ENCODE data around the gene VPS72. TPM values are rescaled to one million over a fixed set of nuclear protein-coding genes. Genes with fewer than 3 reads are reported as not detected.
A peak's percentile ranks its signal among the peaks of the same experiment; 100 is the strongest.

VPS72 gene
- polyA plus RNA-seq, 1 of the 3 experiments (the other 2 are of a cell fraction): 80.2 TPM

DNA sequence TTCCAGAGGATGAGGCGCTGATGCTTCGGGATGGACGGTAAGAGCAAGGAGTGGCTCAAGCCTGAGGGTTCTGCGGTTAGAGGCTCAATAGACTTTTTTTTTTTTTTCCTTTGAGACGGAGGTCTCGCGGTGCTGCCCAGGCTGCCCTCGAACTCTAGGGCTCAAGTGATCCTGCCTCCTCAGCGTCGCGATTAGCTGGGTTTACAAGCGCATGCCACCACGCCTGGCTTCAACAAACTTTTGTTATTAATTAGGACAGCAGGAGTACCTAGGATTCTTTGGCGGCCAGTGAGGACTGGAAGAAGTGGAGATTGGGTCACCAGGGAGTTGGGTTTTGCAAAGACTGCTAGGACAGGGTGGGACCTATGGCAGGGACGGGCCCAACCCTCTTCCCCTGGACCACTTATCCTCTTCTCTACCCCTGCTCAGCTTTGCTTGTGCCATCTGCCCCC lies 23.5 kb downstream of the VPS72 start:
- Histone ChIP-seq H3K79me2 (ENCODE audit: insufficient read depth) (peaks cover 40% of the 10 kb centered on the region), H3K4me1 (ENCODE audit: control insufficient read depth in 1 of 2, insufficient read depth in 2 of 2, low read depth in 1 of 2, low read length in 1 of 2) (peaks cover 4 to 15% of the 10 kb centered on the region in 2 experiments; a peak in 2 of 4 replicates)

More for the DNA sequence above, 23.5 kb downstream of the VPS72 start:
- peak overlapping the region; percentile 84 to 86 for H3K4me3 ChIP-seq (ENCODE audit: low read depth in 2 of 2, low read length in 1 of 2)
- H2AFZ ChIP-seq (ENCODE audit: low read depth): peak overlapping the region; percentile 85
- ChIA-PET CTCF (interaction anchor here (0.6 to 1.3 kb wide), 4 partner anchors 9 to 67 kb away, joined by 3 to 5 read pairs (median 4); partner anchors contain the start of genes TMOD4 and VPS72), POLR2A (interaction anchor here (0.6 to 1.0 kb wide), 3 partner anchors 23 to 96 kb away, joined by 3 to 4 read pairs (median 3); partner anchors contain the start of gene GABPB2)
- no peaks in the 10 kb centered on the region for H3K27me3 ChIP-seq (ENCODE audit: insufficient read depth)
- no peaks in the 10 kb centered on the region for H4K20me1 ChIP-seq (ENCODE audit: insufficient read depth)
- peak; percentile 47 for DNase-seq
- no peaks in the 10 kb centered on the region for H3K9me3 ChIP-seq
- H3K9me2 ChIP-seq: no peaks in the 10 kb centered on the region
- 2% methylated on average over 15 of the region's 15 CpGs for WGBS (ENCODE audit: low lambda C conversion rate)
- H3K9ac ChIP-seq: peak overlapping the region; percentile 81
- peak overlapping the region; percentile 76 to 85 for H3K27ac ChIP-seq (ENCODE audit: low read depth in 2 of 2, low read length in 1 of 2)
- peak overlapping the region; percentile 93 for H3K4me2 ChIP-seq
- peaks cover 17 to 33% of the 10 kb centered on the region in 2 experiments for H3K36me3 ChIP-seq (replicated peaks in 1 of 2; ENCODE audit: control insufficient read depth in 1 of 2, insufficient read depth in 2 of 2, low read length in 1 of 2)
- H3F3A ChIP-seq (replicated peaks; ENCODE audit: insufficient read depth): no peaks in the 10 kb centered on the region
- TF ChIP-seq IRF3 (IDR thresholded peaks at IDR 0.05; ENCODE audit: low read depth, low read length): no peak
- 0 out of 2 replicates have a peak, but pooled peaks have one; percentile 16 for TF ChIP-seq REST (IDR thresholded peaks at IDR 0.05; ENCODE audit: low read depth, low read length)
- TF ChIP-seq TAF1 (IDR thresholded peaks at IDR 0.05; ENCODE audit: borderline replicate concordance, low read depth, low read length): no peak
- no peak for TF ChIP-seq TCF12 (IDR thresholded peaks at IDR 0.05)
- TF ChIP-seq YY1 (IDR thresholded peaks at IDR 0.05; ENCODE audit: low read depth): no peak
- TF ChIP-seq MXI1 (IDR thresholded peaks at IDR 0.05; ENCODE audit: low read depth, low read length): no peak
- TF ChIP-seq NRF1 (IDR thresholded peaks at IDR 0.05; ENCODE audit: low read depth, low read length): no peak
- TF ChIP-seq RFX5 (IDR thresholded peaks at IDR 0.05; ENCODE audit: low read length): no peak

Data from SK-N-SH (cell line).